ENCODE results near the gene TEDC2. TPM values are rescaled to one million over a fixed set of nuclear protein-coding genes. Genes with fewer than 3 reads are reported as not detected.

Gene TEDC2
- total and polyA plus RNA-seq, 9 of the 15 experiments (the other 6 are each of a cell fraction or from before 2014, with no cell fraction given), result 0.75 to 57.0 (median 17.6) TPM

GRCh38 chr16:2500918-2501750 lies 41.2 kb downstream of the TEDC2 start (continued):
- TF ChIP-seq, protein P1, sequence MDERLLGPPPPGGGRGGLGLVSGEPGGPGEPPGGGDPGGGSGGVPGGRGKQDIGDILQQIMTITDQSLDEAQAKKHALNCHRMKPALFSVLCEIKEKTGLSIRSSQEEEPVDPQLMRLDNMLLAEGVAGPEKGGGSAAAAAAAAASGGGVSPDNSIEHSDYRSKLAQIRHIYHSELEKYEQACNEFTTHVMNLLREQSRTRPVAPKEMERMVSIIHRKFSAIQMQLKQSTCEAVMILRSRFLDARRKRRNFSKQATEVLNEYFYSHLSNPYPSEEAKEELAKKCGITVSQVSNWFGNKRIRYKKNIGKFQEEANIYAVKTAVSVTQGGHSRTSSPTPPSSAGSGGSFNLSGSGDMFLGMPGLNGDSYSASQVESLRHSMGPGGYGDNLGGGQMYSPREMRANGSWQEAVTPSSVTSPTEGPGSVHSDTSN (CRISPR knock-in tag; IDR thresholded peaks at IDR 0.05; ENCODE audit: low read depth), result no peak
- TF ChIP-seq, protein P1 (tag; conservative IDR thresholded peaks at IDR 0.05; ENCODE audit: low read depth), result no peak
- TF ChIP-seq, protein P2, sequence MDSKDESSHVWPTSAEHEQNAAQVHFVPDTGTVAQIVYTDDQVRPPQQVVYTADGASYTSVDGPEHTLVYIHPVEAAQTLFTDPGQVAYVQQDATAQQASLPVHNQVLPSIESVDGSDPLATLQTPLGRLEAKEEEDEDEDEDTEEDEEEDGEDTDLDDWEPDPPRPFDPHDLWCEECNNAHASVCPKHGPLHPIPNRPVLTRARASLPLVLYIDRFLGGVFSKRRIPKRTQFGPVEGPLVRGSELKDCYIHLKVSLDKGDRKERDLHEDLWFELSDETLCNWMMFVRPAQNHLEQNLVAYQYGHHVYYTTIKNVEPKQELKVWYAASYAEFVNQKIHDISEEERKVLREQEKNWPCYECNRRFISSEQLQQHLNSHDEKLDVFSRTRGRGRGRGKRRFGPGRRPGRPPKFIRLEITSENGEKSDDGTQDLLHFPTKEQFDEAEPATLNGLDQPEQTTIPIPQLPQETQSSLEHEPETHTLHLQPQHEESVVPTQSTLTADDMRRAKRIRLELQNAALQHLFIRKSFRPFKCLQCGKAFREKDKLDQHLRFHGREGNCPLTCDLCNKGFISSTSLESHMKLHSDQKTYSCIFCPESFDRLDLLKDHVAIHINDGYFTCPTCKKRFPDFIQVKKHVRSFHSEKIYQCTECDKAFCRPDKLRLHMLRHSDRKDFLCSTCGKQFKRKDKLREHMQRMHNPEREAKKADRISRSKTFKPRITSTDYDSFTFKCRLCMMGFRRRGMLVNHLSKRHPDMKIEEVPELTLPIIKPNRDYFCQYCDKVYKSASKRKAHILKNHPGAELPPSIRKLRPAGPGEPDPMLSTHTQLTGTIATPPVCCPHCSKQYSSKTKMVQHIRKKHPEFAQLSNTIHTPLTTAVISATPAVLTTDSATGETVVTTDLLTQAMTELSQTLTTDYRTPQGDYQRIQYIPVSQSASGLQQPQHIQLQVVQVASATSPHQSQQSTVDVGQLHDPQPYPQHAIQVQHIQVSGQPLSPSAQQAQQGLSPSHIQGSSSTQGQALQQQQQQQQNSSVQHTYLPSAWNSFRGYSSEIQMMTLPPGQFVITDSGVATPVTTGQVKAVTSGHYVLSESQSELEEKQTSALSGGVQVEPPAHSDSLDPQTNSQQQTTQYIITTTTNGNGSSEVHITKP (IDR thresholded peaks at IDR 0.05; ENCODE audit: partially characterized antibody), result peak; percentile 50
- TF ChIP-seq CBFB (CRISPR knock-in tag; IDR thresholded peaks at IDR 0.05), result peak; percentile 65; the same call in 1 of the 2 replicates
- TF ChIP-seq ZNF76 (CRISPR knock-in tag; IDR thresholded peaks at IDR 0.05; ENCODE audit: borderline replicate concordance), result no peak
- TF ChIP-seq ZFX (CRISPR knock-in tag; IDR thresholded peaks at IDR 0.05), result peak; percentile 64
- TF ChIP-seq, protein P3, sequence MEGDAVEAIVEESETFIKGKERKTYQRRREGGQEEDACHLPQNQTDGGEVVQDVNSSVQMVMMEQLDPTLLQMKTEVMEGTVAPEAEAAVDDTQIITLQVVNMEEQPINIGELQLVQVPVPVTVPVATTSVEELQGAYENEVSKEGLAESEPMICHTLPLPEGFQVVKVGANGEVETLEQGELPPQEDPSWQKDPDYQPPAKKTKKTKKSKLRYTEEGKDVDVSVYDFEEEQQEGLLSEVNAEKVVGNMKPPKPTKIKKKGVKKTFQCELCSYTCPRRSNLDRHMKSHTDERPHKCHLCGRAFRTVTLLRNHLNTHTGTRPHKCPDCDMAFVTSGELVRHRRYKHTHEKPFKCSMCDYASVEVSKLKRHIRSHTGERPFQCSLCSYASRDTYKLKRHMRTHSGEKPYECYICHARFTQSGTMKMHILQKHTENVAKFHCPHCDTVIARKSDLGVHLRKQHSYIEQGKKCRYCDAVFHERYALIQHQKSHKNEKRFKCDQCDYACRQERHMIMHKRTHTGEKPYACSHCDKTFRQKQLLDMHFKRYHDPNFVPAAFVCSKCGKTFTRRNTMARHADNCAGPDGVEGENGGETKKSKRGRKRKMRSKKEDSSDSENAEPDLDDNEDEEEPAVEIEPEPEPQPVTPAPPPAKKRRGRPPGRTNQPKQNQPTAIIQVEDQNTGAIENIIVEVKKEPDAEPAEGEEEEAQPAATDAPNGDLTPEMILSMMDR (IDR thresholded peaks at IDR 0.05 in 2 of 3, conservative IDR thresholded peaks at IDR 0.05 in 1 of 3; ENCODE audit: insufficient read depth in 2 of 3, low read depth in 1 of 3, low read length in 3 of 3), result peak; percentile 92 to 95 (median 95)
- TF ChIP-seq ATF1 (CRISPR knock-in tag; IDR thresholded peaks at IDR 0.05), result no peak
- TF ChIP-seq ATF1 (tag; IDR thresholded peaks at IDR 0.05), result peak; percentile 46
- 0 out of 2 replicates have a peak, but pooled peaks have one; percentile 13 for TF ChIP-seq NCOA1 (IDR thresholded peaks at IDR 0.05; ENCODE audit: low read depth)
- TF ChIP-seq HNRNPLL (IDR thresholded peaks at IDR 0.05; ENCODE audit: low read depth, low read length, poor library complexity, severe bottlenecking), result no peak
- TF ChIP-seq, protein P4, sequence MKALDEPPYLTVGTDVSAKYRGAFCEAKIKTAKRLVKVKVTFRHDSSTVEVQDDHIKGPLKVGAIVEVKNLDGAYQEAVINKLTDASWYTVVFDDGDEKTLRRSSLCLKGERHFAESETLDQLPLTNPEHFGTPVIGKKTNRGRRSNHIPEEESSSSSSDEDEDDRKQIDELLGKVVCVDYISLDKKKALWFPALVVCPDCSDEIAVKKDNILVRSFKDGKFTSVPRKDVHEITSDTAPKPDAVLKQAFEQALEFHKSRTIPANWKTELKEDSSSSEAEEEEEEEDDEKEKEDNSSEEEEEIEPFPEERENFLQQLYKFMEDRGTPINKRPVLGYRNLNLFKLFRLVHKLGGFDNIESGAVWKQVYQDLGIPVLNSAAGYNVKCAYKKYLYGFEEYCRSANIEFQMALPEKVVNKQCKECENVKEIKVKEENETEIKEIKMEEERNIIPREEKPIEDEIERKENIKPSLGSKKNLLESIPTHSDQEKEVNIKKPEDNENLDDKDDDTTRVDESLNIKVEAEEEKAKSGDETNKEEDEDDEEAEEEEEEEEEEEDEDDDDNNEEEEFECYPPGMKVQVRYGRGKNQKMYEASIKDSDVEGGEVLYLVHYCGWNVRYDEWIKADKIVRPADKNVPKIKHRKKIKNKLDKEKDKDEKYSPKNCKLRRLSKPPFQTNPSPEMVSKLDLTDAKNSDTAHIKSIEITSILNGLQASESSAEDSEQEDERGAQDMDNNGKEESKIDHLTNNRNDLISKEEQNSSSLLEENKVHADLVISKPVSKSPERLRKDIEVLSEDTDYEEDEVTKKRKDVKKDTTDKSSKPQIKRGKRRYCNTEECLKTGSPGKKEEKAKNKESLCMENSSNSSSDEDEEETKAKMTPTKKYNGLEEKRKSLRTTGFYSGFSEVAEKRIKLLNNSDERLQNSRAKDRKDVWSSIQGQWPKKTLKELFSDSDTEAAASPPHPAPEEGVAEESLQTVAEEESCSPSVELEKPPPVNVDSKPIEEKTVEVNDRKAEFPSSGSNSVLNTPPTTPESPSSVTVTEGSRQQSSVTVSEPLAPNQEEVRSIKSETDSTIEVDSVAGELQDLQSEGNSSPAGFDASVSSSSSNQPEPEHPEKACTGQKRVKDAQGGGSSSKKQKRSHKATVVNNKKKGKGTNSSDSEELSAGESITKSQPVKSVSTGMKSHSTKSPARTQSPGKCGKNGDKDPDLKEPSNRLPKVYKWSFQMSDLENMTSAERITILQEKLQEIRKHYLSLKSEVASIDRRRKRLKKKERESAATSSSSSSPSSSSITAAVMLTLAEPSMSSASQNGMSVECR (CRISPR knock-in tag; IDR thresholded peaks at IDR 0.05), result peak; percentile 20; the same call in 1 of the 2 replicates
- TF ChIP-seq HDGF (IDR thresholded peaks at IDR 0.05), result 0 out of 2 replicates have a peak, but pooled peaks have one; percentile 84

Data from K562 (cell line).